Endothelial cell of umbilical vein (primary cell): ENCODE measurements around the gene ING1. TPM values are rescaled to one million over a fixed set of nuclear protein-coding genes. Genes with fewer than 3 reads are reported as not detected.

Source experiments
- BruUV-seq: library from RNA; stranded (reverse); fragments of 400-500 nt; replicated peaks from 2 replicates; lab custom pipeline; 2021; lab: Mats Ljungman, UMichigan
- CTCF ChIA-PET: fragments of 300-600, 350-600 bp; sonication (Branson Sonifier 250); formaldehyde crosslinking; loops from one replicate; lab custom pipeline; 2021; ENCODE audit warnings: antibody characterized with exemption, inconsistent platforms; lab: Charles Lee
- POLR2A ChIA-PET: fragments of 300-600, 350-600 bp; sonication (Branson Sonifier 250); formaldehyde crosslinking; loops from one replicate; lab custom pipeline; 2021; ENCODE audit warnings: antibody characterized with exemption, inconsistent platforms; lab: Charles Lee
- DNase-seq: peaks from one replicate; pipeline ENCODE4 v3.0.0-alpha.2; 2011; ENCODE audit warnings: low read depth, low spot score
- FAIRE-seq: peaks from 2 replicates; lab custom pipeline; 2011; peaks lifted over from hg19 to GRCh38; lab: Jason Lieb, UNC
- H2AFZ ChIP-seq: 2 replicates; pipeline ENCODE4 v1.6.0; 2012; ENCODE audit warnings: low read depth, low read length, control low read depth, inconsistent platforms
- H3K27ac ChIP-seq: 2 replicates; pipeline ENCODE4 v1.5.1; 2011; ENCODE audit warnings: low read depth, mild to moderate bottlenecking, control low read depth, low read length, moderate library complexity; ENCODE audit not compliant: insufficient read depth
- H3K27me3 ChIP-seq, 2 experiments: 2 replicates each; pipeline versions ENCODE4 v1.6.0 to v1.6.1; 2011; ENCODE audit warnings: low read length in 2 of 2, mixed read lengths in 1 of 2; ENCODE audit not compliant: control insufficient read depth in 2 of 2, insufficient read depth in 2 of 2
- H3K36me3 ChIP-seq, 2 experiments: 2 replicates in 1 of 2; 3 replicates in 1 of 2; pipeline ENCODE4 v1.5.1; 2011; ENCODE audit warnings: low read length in 2 of 2, mild to moderate bottlenecking in 1 of 2, moderate library complexity in 1 of 2; ENCODE audit not compliant: control insufficient read depth in 2 of 2, insufficient read depth in 2 of 2; ENCODE audit errors: extremely low read depth in 1 of 2
- H3K4me1 ChIP-seq: 3 replicates; pipeline ENCODE4 v1.5.1; 2011; ENCODE audit warnings: mild to moderate bottlenecking, low read length; ENCODE audit not compliant: control insufficient read depth, insufficient read depth; ENCODE audit errors: extremely low read depth
- H3K4me2 ChIP-seq: 2 replicates; pipeline ENCODE4 v1.6.1; 2011; ENCODE audit warnings: low read length, control low read depth, mixed read lengths; ENCODE audit not compliant: insufficient read depth
- H3K4me3 ChIP-seq, 3 experiments: fragments of 200-600 bp in 1 of 3; sonication (generic), shearing (Covaris generic) in 1 of 3; replicated peaks in 1 of 3; 2 replicates each; pipeline ENCODE4 v1.5.1; 2011 to 2016; ENCODE audit warnings: control low read depth in 3 of 3, low read length in 3 of 3, mild to moderate bottlenecking in 2 of 3, inconsistent platforms in 1 of 3, low read depth in 1 of 3, moderate library complexity in 1 of 3; ENCODE audit not compliant: insufficient read depth in 1 of 3
- H3K79me2 ChIP-seq: 2 replicates; pipeline ENCODE4 v1.6.0; 2012; ENCODE audit warnings: low read length, inconsistent platforms; ENCODE audit not compliant: control insufficient read depth, insufficient read depth
- H3K9ac ChIP-seq: replicated peaks from 2 replicates; pipeline ENCODE3; 2011; ENCODE audit warnings: low read length, control low read depth; ENCODE audit not compliant: insufficient read depth; ENCODE audit errors: extremely low read depth
- H3K9me1 ChIP-seq: replicated peaks from 3 replicates; pipeline ENCODE4 v1.6.0; 2011; ENCODE audit warnings: mild to moderate bottlenecking, low read length; ENCODE audit not compliant: control insufficient read depth, insufficient read depth; ENCODE audit errors: extremely low read depth
- H3K9me3 ChIP-seq: replicated peaks from 2 replicates; pipeline ENCODE4 v1.5.1; 2012; ENCODE audit warnings: low read length, inconsistent platforms; ENCODE audit not compliant: control insufficient read depth, insufficient read depth
- H4K20me1 ChIP-seq: replicated peaks from 2 replicates; pipeline ENCODE3; 2011; ENCODE audit warnings: mild to moderate bottlenecking, low read length; ENCODE audit not compliant: control insufficient read depth, insufficient read depth; ENCODE audit errors: extremely low read depth
- EZH2 ChIP-seq: IDR thresholded peaks from 2 replicates; pipeline ENCODE4 v1.6.1; 2012; ENCODE audit warnings: borderline replicate concordance, low read depth, mild to moderate bottlenecking, moderate library complexity, low read length, inconsistent platforms; ENCODE audit not compliant: severe bottlenecking
- FOS ChIP-seq: IDR thresholded peaks from 2 replicates; pipeline ENCODE4 v1.6.1; 2011; ENCODE audit warnings: mild to moderate bottlenecking, low read length, moderate library complexity, borderline replicate concordance; ENCODE audit not compliant: insufficient read depth
- GATA2 ChIP-seq: IDR thresholded peaks from 2 replicates; pipeline ENCODE4 v1.7.0; 2011; ENCODE audit warnings: low read depth, mild to moderate bottlenecking, moderate library complexity, mixed read lengths, low read length; ENCODE audit not compliant: insufficient read length, insufficient read depth
- MYC ChIP-seq: IDR thresholded peaks from one replicate; pipeline ENCODE4 v1.6.1; 2011; ENCODE audit warnings: mild to moderate bottlenecking, low read depth, low read length
- POLR2A ChIP-seq: IDR thresholded peaks from 2 replicates; pipeline ENCODE4 v1.6.1; 2012; ENCODE audit warnings: low read depth, mild to moderate bottlenecking, control low read depth, low read length
- POLR2AphosphoS5 ChIP-seq: IDR thresholded peaks from 2 replicates; pipeline ENCODE4 v1.6.1; 2012; ENCODE audit warnings: low read depth, mild to moderate bottlenecking, control low read depth, low read length, moderate library complexity; ENCODE audit not compliant: insufficient read depth
- dilution Hi-C: fragments of 300-500 bp; cut with MboI; formaldehyde crosslinking; loops from one replicate; pipeline ENCODE4 v1.15.0; 2019; ENCODE audit warnings: low sequenced_read_pairs; ENCODE audit not compliant: extremely low pct_ligation_motif_present
- intact Hi-C: fragments of 100-400 bp; cut with micrococcal nuclease; formaldehyde crosslinking; loops from one replicate; pipeline ENCODE4 v1.10.0; 2022
- polyA plus RNA-seq, 4 experiments: library from polyadenylated mRNA; depleted of rRNA in 3 of 4; stranded (reverse) in 3 of 4; unstranded in 1 of 4; fragments of >200 nt; gene quantifications; 2 replicates each; pipeline versions ENCODE4 v1.2.1 to v1.2.3, GENCODE V29; 2011 to 2012; ENCODE audit warnings: missing spikeins in 1 of 4
- total RNA-seq: library from RNA; stranded (reverse); gene quantifications from 2 replicates; pipeline ENCODE4 v1.2.3, GENCODE V29; 2021
- TF ChIP-seq, protein P1 (sequence below): IDR thresholded peaks from 2 replicates; pipeline ENCODE4 v1.6.1; 2011; ENCODE audit not compliant: insufficient read depth, insufficient read length
- TF ChIP-seq, protein P2 (sequence below), 2 donors: IDR thresholded peaks; 1 replicate in 1 of 2; 2 replicates in 1 of 2; pipeline ENCODE4 v1.5.1; 2011; ENCODE audit warnings: low read length in 2 of 2, mild to moderate bottlenecking in 2 of 2, moderate library complexity in 2 of 2, control low read depth in 1 of 2, inconsistent platforms in 1 of 2, low read depth in 1 of 2; ENCODE audit not compliant: insufficient read depth in 1 of 2; ENCODE audit errors: extremely low read depth in 1 of 2

The ING1 gene
- total and polyA plus RNA-seq, 2 donors (not counting 3 experiments of a cell fraction or from before 2014, with no cell fraction given): 10.4 to 10.9 TPM

DNA sequence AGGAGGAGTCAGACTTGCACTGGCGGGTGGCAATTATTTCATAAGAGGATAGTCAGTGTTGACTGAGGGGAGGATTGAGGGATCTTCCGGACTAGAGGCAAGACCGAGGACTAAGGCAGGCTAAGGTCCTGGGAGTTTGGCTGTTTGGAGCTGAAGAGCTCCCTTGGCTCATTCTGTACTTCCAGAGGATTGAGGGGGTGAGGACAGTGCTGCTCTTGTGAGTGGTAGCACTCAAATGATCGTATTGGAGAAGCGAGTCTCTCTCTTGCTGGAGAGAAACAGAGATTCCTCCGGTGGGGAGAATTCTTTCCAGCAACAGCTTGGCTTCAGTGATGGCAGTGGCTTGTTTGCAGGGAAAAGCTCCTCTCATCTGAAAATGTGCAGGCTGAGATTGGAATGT is 47.1 kb downstream of the ING1 start:
- dilution Hi-C loops (no loop called here), intact Hi-C loops (no loop called here)
- no TSS peak for BruUV-seq
- peaks cover 3% of the 10 kb centered on the region for H3K4me1 ChIP-seq
- no peaks in the 10 kb centered on the region for H3K79me2 ChIP-seq
- no peaks in the 10 kb centered on the region for H3K9me3 ChIP-seq
- H3K9ac ChIP-seq: no peak overlapping the region
- no peak overlapping the region for H2AFZ ChIP-seq
- peaks cover 1 to 2% of the 10 kb centered on the region in 2 experiments for H3K27me3 ChIP-seq
- ChIA-PET CTCF (no interaction called here), POLR2A (no interaction called here)
- FAIRE-seq: no peak
- no peaks in the 10 kb centered on the region for H3K36me3 ChIP-seq
- DNase-seq: no peak
- no peak overlapping the region for H3K4me2 ChIP-seq
- no peaks in the 10 kb centered on the region for H3K9me1 ChIP-seq
- H3K4me3 ChIP-seq: no peak overlapping the region
- no peaks in the 10 kb centered on the region for H4K20me1 ChIP-seq
- H3K27ac ChIP-seq: no peak overlapping the region
- TF ChIP-seq POLR2AphosphoS5 (no peak), GATA2 (no peak), MYC (no peak), EZH2 (no peak), FOS (no peak), POLR2A (no peak)
- TF ChIP-seq, protein P1, sequence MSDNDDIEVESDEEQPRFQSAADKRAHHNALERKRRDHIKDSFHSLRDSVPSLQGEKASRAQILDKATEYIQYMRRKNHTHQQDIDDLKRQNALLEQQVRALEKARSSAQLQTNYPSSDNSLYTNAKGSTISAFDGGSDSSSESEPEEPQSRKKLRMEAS: no peak
- TF ChIP-seq, protein P2, sequence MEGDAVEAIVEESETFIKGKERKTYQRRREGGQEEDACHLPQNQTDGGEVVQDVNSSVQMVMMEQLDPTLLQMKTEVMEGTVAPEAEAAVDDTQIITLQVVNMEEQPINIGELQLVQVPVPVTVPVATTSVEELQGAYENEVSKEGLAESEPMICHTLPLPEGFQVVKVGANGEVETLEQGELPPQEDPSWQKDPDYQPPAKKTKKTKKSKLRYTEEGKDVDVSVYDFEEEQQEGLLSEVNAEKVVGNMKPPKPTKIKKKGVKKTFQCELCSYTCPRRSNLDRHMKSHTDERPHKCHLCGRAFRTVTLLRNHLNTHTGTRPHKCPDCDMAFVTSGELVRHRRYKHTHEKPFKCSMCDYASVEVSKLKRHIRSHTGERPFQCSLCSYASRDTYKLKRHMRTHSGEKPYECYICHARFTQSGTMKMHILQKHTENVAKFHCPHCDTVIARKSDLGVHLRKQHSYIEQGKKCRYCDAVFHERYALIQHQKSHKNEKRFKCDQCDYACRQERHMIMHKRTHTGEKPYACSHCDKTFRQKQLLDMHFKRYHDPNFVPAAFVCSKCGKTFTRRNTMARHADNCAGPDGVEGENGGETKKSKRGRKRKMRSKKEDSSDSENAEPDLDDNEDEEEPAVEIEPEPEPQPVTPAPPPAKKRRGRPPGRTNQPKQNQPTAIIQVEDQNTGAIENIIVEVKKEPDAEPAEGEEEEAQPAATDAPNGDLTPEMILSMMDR (IDR thresholded peaks at IDR 0.05; ENCODE audit: extremely low read depth in 1 of 2, insufficient read depth in 1 of 2, low read depth in 1 of 2, low read length in 2 of 2): no peak
